Right lobe of liver (tissue), 4 donors: ENCODE results near the gene TXNIP.

Experiments
- CTCF ChIP-seq, 4 donors: fragments of 200-600 bp in 3 of 4; fragments of 450-650 bp in 1 of 4; IDR thresholded peaks; one replicate each; pipeline versions ENCODE4 v1.5.1 to v1.8.0; 2016 to 2022; ENCODE audit warnings: antibody characterized with exemption in 4 of 4, mild to moderate bottlenecking in 2 of 4
- POLR2A ChIP-seq: fragments of 450-650 bp; IDR thresholded peaks from one replicate; pipeline ENCODE4 v1.6.1; 2017; ENCODE audit warnings: antibody characterized with exemption, mild to moderate bottlenecking
- donor health status: DM: no; HTN: no; CAD: no.
- donor health status: DM: no; HTN: no; CAD: no.
- donor health status: DM: no; HTN: yes; CAD: no.

DNA sequence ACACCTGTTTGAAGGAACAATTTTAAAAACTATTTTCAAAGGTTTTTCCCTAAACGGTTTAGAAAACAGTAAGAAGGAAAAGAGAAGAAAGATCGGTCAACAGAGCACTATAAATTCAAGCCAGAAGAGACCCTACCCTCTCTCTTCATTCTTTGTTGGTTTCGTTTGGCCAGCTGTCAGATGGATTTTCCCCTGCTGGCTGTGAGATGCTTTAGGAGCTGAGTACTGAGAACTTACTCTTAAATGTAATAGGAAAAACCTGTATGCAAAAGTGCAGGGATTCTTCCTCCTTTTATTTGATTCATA is 1.3 kb upstream of the TXNIP start:
- TF ChIP-seq CTCF (IDR thresholded peaks at IDR 0.05), result no peak
- no peak for TF ChIP-seq POLR2A
